PC-9 (cell line): ENCODE results near the gene BCL6B. TPM values are rescaled to one million over a fixed set of nuclear protein-coding genes. Genes with fewer than 3 reads are reported as not detected.

Experiments used
- BruUV-seq: library from RNA; stranded (reverse); fragments of 400-500 nt; replicated peaks from 2 replicates; lab custom pipeline; 2021; lab: Mats Ljungman, UMichigan
- CTCF ChIA-PET: fragments of 300-600 bp; sonication (Branson Sonifier 250); formaldehyde crosslinking; loops from one replicate; lab custom pipeline; 2022; ENCODE audit warnings: antibody characterized with exemption; lab: Charles Lee
- POLR2A ChIA-PET: fragments of 300-600 bp; sonication (Branson Sonifier 250); formaldehyde crosslinking; loops from one replicate; lab custom pipeline; 2022; ENCODE audit warnings: antibody characterized with exemption; ENCODE audit not compliant: unreplicated experiment; lab: Charles Lee
- DNase-seq, 2 experiments: peaks; one replicate each; pipeline versions ENCODE4 v3.0.0 to v3.0.0-alpha.2; 2015 to 2022; ENCODE audit warnings: mixed read lengths in 1 of 2
- H2AFZ ChIP-seq: fragments of 200-600 bp; sonication (generic); 2 replicates; pipeline ENCODE4 v1.8.1; 2017; ENCODE audit warnings: antibody characterized with exemption
- H3F3A ChIP-seq: fragments of 200-600 bp; sonication (generic); 2 replicates; pipeline ENCODE4 v1.8.1; 2017; ENCODE audit warnings: antibody characterized with exemption, mild to moderate bottlenecking, low read depth; ENCODE audit not compliant: insufficient read depth
- H3K27ac ChIP-seq: fragments of 200-600 bp; sonication (generic); 2 replicates; pipeline ENCODE4 v1.6.1; 2016; ENCODE audit warnings: mixed run types
- H3K27me3 ChIP-seq: fragments of 200-600 bp; sonication (generic); 2 replicates; pipeline ENCODE4 v1.6.1; 2016; ENCODE audit warnings: low read depth, mixed run types; ENCODE audit not compliant: insufficient read depth
- H3K36me3 ChIP-seq: fragments of 200-600 bp; sonication (generic); 2 replicates; pipeline ENCODE4 v1.6.1; 2016; ENCODE audit warnings: low read depth, mixed run types
- H3K4me1 ChIP-seq: fragments of 200-600 bp; sonication (generic); replicated peaks from 2 replicates; pipeline ENCODE4 v1.6.1; 2016; ENCODE audit warnings: mixed run types; ENCODE audit not compliant: insufficient read depth
- H3K4me2 ChIP-seq: fragments of 200-600 bp; sonication (generic); 2 replicates; pipeline ENCODE4 v1.6.1; 2017; ENCODE audit warnings: mixed run types
- H3K4me3 ChIP-seq: fragments of 200-600 bp; sonication (generic); 2 replicates; pipeline ENCODE4 v1.6.1; 2016; ENCODE audit warnings: mixed run types
- H3K79me2 ChIP-seq: fragments of 200-600 bp; sonication (generic); 2 replicates; pipeline ENCODE4 v1.6.1; 2017; ENCODE audit warnings: low read depth, mixed run types
- H3K9me2 ChIP-seq: fragments of 200-600 bp; sonication (generic); 2 replicates; pipeline ENCODE4 v1.8.1; 2017; ENCODE audit warnings: mild to moderate bottlenecking; ENCODE audit not compliant: insufficient read depth
- H3K9me3 ChIP-seq: fragments of 200-600 bp; sonication (generic); 2 replicates; pipeline ENCODE4 v1.8.1; 2016; ENCODE audit warnings: low read depth; ENCODE audit not compliant: insufficient read depth
- H4K20me1 ChIP-seq: fragments of 200-600 bp; sonication (generic); 2 replicates; pipeline ENCODE4 v1.8.1; 2017; ENCODE audit not compliant: insufficient read depth
- CTCF ChIP-seq: fragments of 200-600 bp; sonication (generic); conservative IDR thresholded peaks from 2 replicates; pipeline ENCODE4 v1.6.1; 2017; ENCODE audit warnings: mixed run types, antibody characterized with exemption, mild to moderate bottlenecking, moderate library complexity
- EZH2 ChIP-seq: fragments of 200-600 bp; sonication (generic); IDR thresholded peaks from 2 replicates; pipeline ENCODE4 v1.8.0; 2017; ENCODE audit warnings: antibody characterized with exemption, low read depth
- intact Hi-C: fragments of 100-400 bp; cut with micrococcal nuclease; formaldehyde crosslinking; loops from one replicate; pipeline ENCODE4 v1.10.0; 2022; ENCODE audit not compliant: unreplicated experiment
- total RNA-seq: library from RNA; stranded (reverse); gene quantifications from 2 replicates; pipeline ENCODE4 v1.2.3, GENCODE V29; 2021

The BCL6B gene
- total RNA-seq, 1 experiment from 2014 or later = 0.28 TPM

GRCh38 chr17:7011942-7012254 lies 11.0 kb upstream of the BCL6B start:
- H3K79me2 ChIP-seq = peaks cover 71% of the 10 kb centered on the region
- no peak for DNase-seq
- no TSS peak for BruUV-seq
- ChIA-PET POLR2A (interaction anchor here (0.6 kb wide), 1 partner anchor 72 kb away, joined by 6 read pairs; no protein-coding TSS in a partner anchor), CTCF (interaction anchor here (0.5 to 0.9 kb wide), 3 partner anchors 10 to 339 kb away, joined by 3 to 13 read pairs (median 4); no protein-coding TSS in a partner anchor)
- peak overlapping the region; percentile 83 for H2AFZ ChIP-seq
- no peaks in the 10 kb centered on the region for H3K36me3 ChIP-seq
- peak overlapping the region; percentile 97 for H3K4me3 ChIP-seq
- peaks cover 49% of the 10 kb centered on the region for H3F3A ChIP-seq
- no peaks in the 10 kb centered on the region for H3K9me2 ChIP-seq
- peaks cover 21% of the 10 kb centered on the region for H3K4me1 ChIP-seq
- H3K9me3 ChIP-seq = no peaks in the 10 kb centered on the region
- peak overlapping the region; percentile 81 for H3K27ac ChIP-seq
- TF ChIP-seq EZH2 (no peak), CTCF (no peak)
- no peaks in the 10 kb centered on the region for H3K27me3 ChIP-seq
- intact Hi-C loops = loop anchor here (2.0 kb wide), 1 partner anchor 575 kb away; no protein-coding TSS in a partner anchor
- H4K20me1 ChIP-seq = peaks cover 14% of the 10 kb centered on the region
- H3K4me2 ChIP-seq = peak overlapping the region; percentile 97

- peak overlapping the region; percentile 81 for H3K27ac ChIP-seq
- intact Hi-C loops = loop anchor here (2.0 kb wide), 1 partner anchor 22 kb away; the partner anchor contains the start of gene SLC16A13
- ChIA-PET CTCF (interaction anchor here (0.7 kb wide), 1 partner anchor 206 kb away, joined by 3 read pairs; no protein-coding TSS in a partner anchor), POLR2A (interaction anchor here (0.6 kb wide), 1 partner anchor 543 kb away, joined by 4 read pairs; no protein-coding TSS in a partner anchor)
- no peaks in the 10 kb centered on the region for H3K9me3 ChIP-seq
- BruUV-seq = no TSS peak
- TF ChIP-seq EZH2 (no peak), CTCF (peak; percentile 72)
- peaks cover 42% of the 10 kb centered on the region for H3F3A ChIP-seq
- peak overlapping the region; percentile 97 for H3K4me3 ChIP-seq
- H4K20me1 ChIP-seq = peaks cover 8% of the 10 kb centered on the region; the same call in 1 of the 2 replicates
- H3K27me3 ChIP-seq = no peaks in the 10 kb centered on the region
- H3K4me2 ChIP-seq = peak overlapping the region; percentile 97
- H3K9me2 ChIP-seq = no peaks in the 10 kb centered on the region
- H2AFZ ChIP-seq = peak overlapping the region; percentile 64; the same call in 1 of the 2 replicates
- DNase-seq = peak; percentile 91 to 99
- H3K4me1 ChIP-seq = peaks cover 21% of the 10 kb centered on the region
- H3K79me2 ChIP-seq = peaks cover 47% of the 10 kb centered on the region
- H3K36me3 ChIP-seq = no peaks in the 10 kb centered on the region
Observed at GRCh38 chr17:7014261-7014994, 8.4 kb upstream of the BCL6B start.

GRCh38 chr17:7014995-7015958 lies 7.6 kb upstream of the BCL6B start:
- ChIA-PET POLR2A (interaction anchor here (0.6 kb wide), 1 partner anchor 543 kb away, joined by 4 read pairs; no protein-coding TSS in a partner anchor), CTCF (no interaction called here)
- H3K4me2 ChIP-seq = peak overlapping the region; percentile 97
- no peaks in the 10 kb centered on the region for H3K9me3 ChIP-seq
- peak overlapping the region; percentile 97 for H3K4me3 ChIP-seq
- TSS peak; percentile 31 for BruUV-seq
- no peaks in the 10 kb centered on the region for H3K9me2 ChIP-seq
- DNase-seq = no peak
- peaks cover 38% of the 10 kb centered on the region for H3K79me2 ChIP-seq
- H3F3A ChIP-seq = peaks cover 41% of the 10 kb centered on the region
- H4K20me1 ChIP-seq = peaks cover 7% of the 10 kb centered on the region; the same call in 1 of the 2 replicates
- H2AFZ ChIP-seq = peak overlapping the region; percentile 73
- H3K36me3 ChIP-seq = no peaks in the 10 kb centered on the region
- H3K27ac ChIP-seq = peak overlapping the region; percentile 81
- intact Hi-C loops = loop anchor here (2.0 kb wide), 1 partner anchor 22 kb away; the partner anchor contains the start of gene SLC16A13
- peaks cover 19% of the 10 kb centered on the region for H3K4me1 ChIP-seq
- H3K27me3 ChIP-seq = no peaks in the 10 kb centered on the region
- TF ChIP-seq EZH2 (no peak), CTCF (peak; percentile 1; the same call in 1 of the 2 replicates)
